ENCODE measurements around the gene OST4.

OST4 gene

GRCh38 chr2:27084297-27085061 is 13.0 kb upstream of the OST4 start:
- H3K4me2 ChIP-seq = peak overlapping the region; percentile 68; the same call in 1 of the 2 replicates
- H3K4me3 ChIP-seq (IDR thresholded peaks at IDR 0.05; ENCODE audit: insufficient read depth, low read depth, low read length) = no peak overlapping the region
- H3K4me1 ChIP-seq (ENCODE audit: low read depth, poor library complexity, severe bottlenecking) = peaks cover 18% of the 10 kb centered on the region
- H3K9ac ChIP-seq = no peak overlapping the region
- no peaks in the 10 kb centered on the region for H3K79me2 ChIP-seq (ENCODE audit: insufficient read depth, low read depth)
- H3K36me3 ChIP-seq (ENCODE audit: insufficient read depth) = no peaks in the 10 kb centered on the region
- no peak overlapping the region for H3K27ac ChIP-seq
- H4K20me1 ChIP-seq (ENCODE audit: insufficient read depth) = no peaks in the 10 kb centered on the region
- H3K27me3 ChIP-seq (ENCODE audit: insufficient read depth, low read depth) = no peaks in the 10 kb centered on the region
- H2AFZ ChIP-seq (ENCODE audit: low read depth) = no peak overlapping the region
- TF ChIP-seq, protein P1, sequence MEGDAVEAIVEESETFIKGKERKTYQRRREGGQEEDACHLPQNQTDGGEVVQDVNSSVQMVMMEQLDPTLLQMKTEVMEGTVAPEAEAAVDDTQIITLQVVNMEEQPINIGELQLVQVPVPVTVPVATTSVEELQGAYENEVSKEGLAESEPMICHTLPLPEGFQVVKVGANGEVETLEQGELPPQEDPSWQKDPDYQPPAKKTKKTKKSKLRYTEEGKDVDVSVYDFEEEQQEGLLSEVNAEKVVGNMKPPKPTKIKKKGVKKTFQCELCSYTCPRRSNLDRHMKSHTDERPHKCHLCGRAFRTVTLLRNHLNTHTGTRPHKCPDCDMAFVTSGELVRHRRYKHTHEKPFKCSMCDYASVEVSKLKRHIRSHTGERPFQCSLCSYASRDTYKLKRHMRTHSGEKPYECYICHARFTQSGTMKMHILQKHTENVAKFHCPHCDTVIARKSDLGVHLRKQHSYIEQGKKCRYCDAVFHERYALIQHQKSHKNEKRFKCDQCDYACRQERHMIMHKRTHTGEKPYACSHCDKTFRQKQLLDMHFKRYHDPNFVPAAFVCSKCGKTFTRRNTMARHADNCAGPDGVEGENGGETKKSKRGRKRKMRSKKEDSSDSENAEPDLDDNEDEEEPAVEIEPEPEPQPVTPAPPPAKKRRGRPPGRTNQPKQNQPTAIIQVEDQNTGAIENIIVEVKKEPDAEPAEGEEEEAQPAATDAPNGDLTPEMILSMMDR (conservative IDR thresholded peaks at IDR 0.05; ENCODE audit: low read depth, low read length) = no peak

GRCh38 chr2:27083410-27084296 is 12.2 kb upstream of the OST4 start:
- Histone ChIP-seq H3K9ac (no peak overlapping the region), H3K27me3 (ENCODE audit: insufficient read depth, low read depth) (no peaks in the 10 kb centered on the region), H4K20me1 (ENCODE audit: insufficient read depth) (no peaks in the 10 kb centered on the region), H2AFZ (ENCODE audit: low read depth) (no peak overlapping the region), H3K36me3 (ENCODE audit: insufficient read depth) (no peaks in the 10 kb centered on the region), H3K4me3 (IDR thresholded peaks at IDR 0.05; ENCODE audit: insufficient read depth, low read depth, low read length) (no peak overlapping the region), H3K4me1 (ENCODE audit: low read depth, poor library complexity, severe bottlenecking) (peaks cover 18% of the 10 kb centered on the region), H3K27ac (no peak overlapping the region), H3K4me2 (no peak overlapping the region), H3K79me2 (ENCODE audit: insufficient read depth, low read depth) (no peaks in the 10 kb centered on the region)
- TF ChIP-seq, protein P1 (conservative IDR thresholded peaks at IDR 0.05; ENCODE audit: low read depth, low read length) = no peak

- Histone ChIP-seq H3K4me1 (ENCODE audit: low read depth, poor library complexity, severe bottlenecking) (peaks cover 16% of the 10 kb centered on the region), H2AFZ (ENCODE audit: low read depth) (no peak overlapping the region), H3K4me3 (IDR thresholded peaks at IDR 0.05; ENCODE audit: insufficient read depth, low read depth, low read length) (no peak overlapping the region), H3K79me2 (ENCODE audit: insufficient read depth, low read depth) (no peaks in the 10 kb centered on the region), H3K9ac (no peak overlapping the region), H3K27me3 (ENCODE audit: insufficient read depth, low read depth) (peaks cover under 1% of the 10 kb centered on the region; the same call in 1 of the 2 replicates), H3K36me3 (ENCODE audit: insufficient read depth) (no peaks in the 10 kb centered on the region), H3K4me2 (no peak overlapping the region), H4K20me1 (ENCODE audit: insufficient read depth) (no peaks in the 10 kb centered on the region), H3K27ac (no peak overlapping the region)
- TF ChIP-seq, protein P1 (conservative IDR thresholded peaks at IDR 0.05; ENCODE audit: low read depth, low read length) = no peak
These were observed 11.4 kb upstream of the OST4 start for GRCh38 chr2:27082773-27083409.

GRCh38 chr2:27081984-27082772 is 10.7 kb upstream of the OST4 start:
- H3K4me3 ChIP-seq (IDR thresholded peaks at IDR 0.05; ENCODE audit: insufficient read depth, low read depth, low read length) = peak overlapping the region; percentile 47

More at GRCh38 chr2:27081984-27082772, 10.7 kb upstream of the OST4 start:
- peak overlapping the region; percentile 19; the same call in 1 of the 2 replicates for H3K9ac ChIP-seq
- TF ChIP-seq, protein P1 (conservative IDR thresholded peaks at IDR 0.05; ENCODE audit: low read depth, low read length) = no peak
- peak overlapping the region; percentile 90 for H3K4me2 ChIP-seq
- peak overlapping the region; percentile 65 for H2AFZ ChIP-seq (ENCODE audit: low read depth)
- H3K27me3 ChIP-seq (ENCODE audit: insufficient read depth, low read depth) = peaks cover 8% of the 10 kb centered on the region
- peaks cover 9% of the 10 kb centered on the region for H3K4me1 ChIP-seq (ENCODE audit: low read depth, poor library complexity, severe bottlenecking)
- no peaks in the 10 kb centered on the region for H3K79me2 ChIP-seq (ENCODE audit: insufficient read depth, low read depth)
- no peaks in the 10 kb centered on the region for H4K20me1 ChIP-seq (ENCODE audit: insufficient read depth)
- H3K27ac ChIP-seq = peak overlapping the region; percentile 67; the same call in 1 of the 2 replicates
- H3K36me3 ChIP-seq (ENCODE audit: insufficient read depth) = no peaks in the 10 kb centered on the region
